MV-4-11 (cell line): ENCODE results near the gene ROR1.
"Not testable (repeated sequence)": the region's sequence is repeated elsewhere in the genome, so short reads cannot be mapped to it uniquely, and the experiment has no call there.

Experiments
- DNase-seq: peaks from one replicate; lab custom pipeline; 2025; lab: John Stamatoyannopoulos, UW

Gene ROR1

DNA sequence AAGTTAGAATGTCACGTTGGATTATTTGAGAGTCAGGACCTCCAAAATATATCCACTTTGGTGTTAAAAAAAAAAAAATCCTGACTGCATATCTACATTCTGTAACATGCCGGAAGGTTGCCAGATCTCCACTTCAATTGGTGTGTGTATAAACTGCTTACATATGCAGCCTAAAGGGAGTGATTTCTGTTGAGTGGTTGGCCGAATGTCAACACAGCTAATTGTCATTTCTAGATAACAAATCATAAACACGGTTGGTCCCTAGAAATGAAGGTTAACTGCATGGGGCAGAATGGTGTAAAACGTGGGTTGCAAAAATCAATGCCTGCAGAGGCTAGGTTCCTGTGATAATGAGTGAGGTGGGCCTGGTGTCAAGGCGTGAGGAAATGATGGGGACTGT is 15.0 kb upstream of the ROR1 start:
- DNase-seq = no peak

DNA sequence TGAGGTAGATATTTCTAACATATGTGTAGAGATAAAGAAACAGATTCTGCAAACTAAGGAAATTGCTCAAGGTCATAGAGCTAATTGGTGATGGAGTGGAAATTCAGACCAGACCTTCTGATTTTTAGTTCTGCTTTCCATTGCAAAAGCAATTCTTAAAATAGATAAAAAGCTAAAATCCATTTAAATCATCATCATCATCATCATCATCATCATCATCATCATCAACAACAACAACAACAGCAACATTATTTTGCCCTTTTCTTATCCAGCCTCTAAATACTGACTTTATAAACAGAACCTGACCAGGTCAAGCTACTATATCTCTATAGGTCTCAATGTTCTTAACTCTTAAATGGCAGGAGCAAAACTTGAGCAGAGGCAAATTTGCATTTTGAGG is 14.0 kb upstream of the ROR1 start:
- DNase-seq = no peak

DNA sequence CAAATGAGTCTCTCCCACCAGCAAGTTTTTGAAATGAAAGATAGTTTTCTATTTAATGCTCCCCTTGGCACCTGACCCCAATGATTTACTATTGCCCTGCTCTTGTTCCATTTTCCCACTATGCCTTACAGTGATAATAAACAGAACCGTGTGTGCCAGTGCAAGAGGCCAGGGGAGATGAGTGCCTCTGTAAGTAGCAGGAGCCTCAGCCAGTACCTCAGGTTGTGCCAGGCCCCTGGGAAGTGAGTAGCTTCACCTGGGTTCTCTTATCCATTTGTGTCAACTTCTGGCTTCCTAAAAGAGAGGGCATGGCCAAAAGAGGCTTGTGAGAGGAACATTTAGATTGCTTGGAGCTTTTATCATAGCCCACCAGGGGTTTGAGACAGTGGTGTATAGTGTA is 3.4 kb upstream of the ROR1 start:
- no peak for DNase-seq

DNA sequence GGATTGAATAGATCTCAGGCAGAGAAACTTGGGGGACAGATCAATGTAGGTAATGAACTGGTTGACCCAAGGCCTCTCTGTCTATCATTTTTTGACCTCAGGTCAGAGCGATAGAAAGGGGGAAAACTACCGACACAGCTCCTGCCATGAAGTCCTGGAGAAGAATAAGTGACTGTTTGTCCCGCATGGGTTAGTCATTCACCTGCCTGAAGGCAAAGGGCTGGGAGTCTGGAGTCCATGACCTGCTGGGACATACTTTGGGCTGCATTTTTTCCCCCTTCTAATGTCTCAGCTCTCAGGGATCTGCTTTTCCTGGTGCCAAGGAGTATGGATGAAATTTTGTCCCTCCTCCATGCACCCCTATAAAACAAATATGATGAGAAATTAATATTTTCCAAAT is 1.6 kb upstream of the ROR1 start:
- DNase-seq = no peak

DNA sequence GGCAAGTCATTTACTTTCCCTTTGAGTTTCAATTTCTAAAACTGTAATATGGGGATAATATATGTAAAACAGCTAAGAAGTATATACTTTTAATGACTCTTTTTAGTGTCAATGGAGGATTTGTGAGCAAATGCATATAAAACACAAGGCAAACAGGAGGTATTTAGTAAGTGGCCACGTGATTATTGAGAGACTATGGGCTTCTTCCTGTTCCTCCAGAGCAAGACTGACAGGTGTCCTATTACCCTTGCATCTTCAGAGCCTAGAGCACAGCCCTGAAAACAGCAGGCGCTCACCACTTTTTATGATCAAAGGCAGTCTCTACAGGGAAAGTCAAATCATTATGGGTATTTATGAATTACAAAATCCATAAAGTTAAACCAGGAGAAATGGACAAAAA is 941 bp upstream of the ROR1 start:
- DNase-seq = no peak

DNA sequence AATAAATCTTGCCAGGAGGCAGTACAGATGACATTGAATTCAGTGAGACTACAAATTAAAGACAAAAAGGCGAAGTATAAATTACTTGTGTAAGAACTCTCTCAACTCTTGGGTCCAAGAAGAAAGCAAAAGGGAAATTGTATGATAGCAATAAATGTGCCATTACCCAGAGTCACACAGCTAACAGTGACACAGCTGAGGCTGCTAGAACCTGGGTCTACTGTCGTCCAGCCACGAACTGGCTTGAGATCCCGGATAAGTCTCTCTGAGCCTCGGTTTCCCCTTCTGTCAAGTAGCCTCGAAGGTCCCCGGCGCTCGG is 362 bp upstream of the ROR1 start:
- DNase-seq = no peak

DNA sequence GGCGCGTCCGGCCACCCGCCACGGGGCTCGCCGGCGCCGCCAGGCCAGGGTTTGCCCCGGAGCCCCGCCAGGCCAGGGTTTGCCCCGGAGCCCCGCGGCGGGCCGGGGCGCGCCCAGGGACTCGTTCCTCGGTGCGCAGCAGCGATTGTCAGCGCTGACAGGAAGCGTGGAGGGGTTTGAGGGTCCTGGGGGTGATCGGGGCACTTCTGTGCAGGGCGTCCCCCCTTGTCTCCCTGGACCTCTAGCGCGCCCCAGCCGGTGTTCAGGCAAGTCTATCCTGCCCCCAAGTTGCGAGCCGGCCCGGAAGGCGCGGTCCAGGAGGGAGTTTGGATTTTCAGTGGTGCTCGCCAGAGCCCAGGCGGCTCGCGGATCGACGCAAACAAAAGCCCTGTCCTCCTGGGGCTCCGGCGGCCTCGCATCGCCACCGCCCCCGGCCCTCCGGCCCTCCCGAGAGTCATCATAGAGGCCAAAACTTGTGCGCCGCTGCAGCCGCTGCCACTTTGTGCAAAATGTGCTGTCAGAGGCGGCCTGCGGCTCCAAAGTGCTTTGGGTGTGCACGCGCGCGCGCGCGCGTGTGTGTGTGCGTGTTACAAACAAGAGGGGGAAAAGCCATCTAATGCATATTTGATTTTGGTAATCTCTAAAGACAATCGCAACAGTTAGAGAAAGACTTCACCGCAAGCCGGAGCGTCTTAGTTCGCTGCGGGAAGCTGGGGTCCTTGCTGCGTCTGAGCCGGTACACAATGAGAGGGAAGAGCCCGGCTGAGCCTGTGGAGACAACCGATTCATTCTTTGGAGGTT is 1.0 kb downstream of the ROR1 start:
- DNase-seq = no peak

DNA sequence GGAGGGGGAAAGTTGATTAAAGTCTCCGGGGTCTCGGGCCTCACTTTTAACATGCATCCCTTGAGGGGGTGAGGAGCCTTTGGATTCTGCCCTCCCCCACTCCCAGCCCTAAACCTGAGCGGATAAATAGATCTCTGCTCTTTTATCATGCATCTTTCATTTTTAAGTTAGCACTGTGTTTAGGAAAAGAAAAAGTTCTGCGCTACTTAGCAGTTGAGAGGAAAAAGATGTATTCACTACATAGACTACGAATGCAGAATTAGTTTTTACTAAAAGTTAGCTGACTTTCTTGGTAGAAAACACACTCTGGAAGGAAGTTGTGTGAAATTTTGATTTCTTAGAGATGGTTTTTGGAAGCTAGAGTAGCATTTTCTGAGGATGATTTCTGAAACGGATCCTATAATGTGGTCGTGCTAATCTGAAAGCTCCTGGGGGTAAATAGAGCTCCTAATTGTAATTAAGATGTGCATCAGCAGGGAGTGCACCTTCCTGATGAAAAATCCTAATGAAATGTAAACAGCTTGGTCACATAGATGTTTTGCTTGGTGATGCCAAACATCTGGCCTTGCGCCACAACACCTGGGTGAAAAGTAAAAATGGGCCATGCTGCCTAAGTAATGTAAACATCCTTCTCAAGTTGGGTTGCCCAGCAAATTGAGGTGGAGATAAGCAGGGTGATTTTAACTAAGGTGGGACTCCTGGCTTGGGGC is 1.8 kb downstream of the ROR1 start:
- no peak for DNase-seq

DNA sequence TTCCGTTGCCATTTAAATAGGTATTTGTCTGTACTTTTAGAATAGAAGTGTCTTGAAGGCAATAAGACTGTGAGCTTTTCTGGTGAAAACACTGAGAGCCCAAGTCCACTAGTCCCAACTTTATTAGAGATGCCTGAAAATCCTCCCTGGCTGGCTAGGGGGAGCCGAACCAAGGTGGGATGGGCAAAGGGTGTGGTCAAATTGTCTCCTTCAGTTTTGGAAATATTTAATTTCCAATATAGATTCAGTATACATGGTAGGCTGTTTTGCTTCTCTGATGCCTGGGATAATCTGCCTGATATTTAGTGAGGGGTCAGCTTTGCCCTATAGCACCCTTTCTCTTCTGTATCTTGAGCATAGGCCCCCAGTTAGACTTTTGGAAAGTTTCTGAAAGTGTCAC is 3.5 kb downstream of the ROR1 start:
- DNase-seq = no peak

DNA sequence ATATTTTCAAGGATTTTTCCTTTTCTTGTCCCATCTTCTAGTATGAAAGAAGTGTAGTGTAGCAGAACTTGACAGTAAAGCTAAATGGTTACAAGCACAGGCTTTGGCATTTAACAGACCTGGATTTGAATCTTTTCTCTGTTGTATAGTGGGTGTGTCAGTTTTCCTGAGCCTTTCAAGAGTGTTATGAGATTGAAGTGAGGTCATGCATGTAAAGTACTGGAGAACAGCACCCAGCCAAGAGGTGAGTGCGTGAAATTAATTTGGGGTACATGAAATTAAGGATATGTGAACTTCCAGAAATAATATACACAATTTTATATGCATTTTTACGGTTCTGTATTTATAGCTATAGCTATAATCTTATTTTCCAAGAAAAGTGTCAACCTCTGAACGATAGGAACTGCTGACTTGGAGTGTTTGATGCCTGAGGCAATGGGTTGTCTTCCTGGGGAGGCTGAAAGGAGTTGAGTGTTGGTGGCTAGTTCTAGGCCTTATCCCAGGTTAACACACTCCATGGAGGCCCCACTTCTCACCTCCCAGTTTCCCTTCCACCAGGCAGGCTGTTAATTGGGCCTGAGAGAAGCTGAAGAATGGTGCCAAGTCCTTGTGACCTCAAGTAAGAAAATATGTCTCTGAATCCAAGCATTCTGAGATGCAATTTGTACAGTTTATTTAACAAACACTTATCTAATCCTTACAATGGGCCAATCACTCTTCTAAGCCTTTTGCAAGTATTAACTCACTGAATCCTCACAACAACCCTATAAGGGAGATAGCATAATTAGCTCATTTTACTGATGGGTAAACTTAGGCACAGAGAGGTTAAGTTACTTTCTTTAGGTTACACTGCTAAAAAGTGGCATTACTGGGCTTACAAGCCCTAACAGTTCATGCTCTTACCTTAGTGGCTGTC is 4.4 kb downstream of the ROR1 start:
- no peak for DNase-seq

DNA sequence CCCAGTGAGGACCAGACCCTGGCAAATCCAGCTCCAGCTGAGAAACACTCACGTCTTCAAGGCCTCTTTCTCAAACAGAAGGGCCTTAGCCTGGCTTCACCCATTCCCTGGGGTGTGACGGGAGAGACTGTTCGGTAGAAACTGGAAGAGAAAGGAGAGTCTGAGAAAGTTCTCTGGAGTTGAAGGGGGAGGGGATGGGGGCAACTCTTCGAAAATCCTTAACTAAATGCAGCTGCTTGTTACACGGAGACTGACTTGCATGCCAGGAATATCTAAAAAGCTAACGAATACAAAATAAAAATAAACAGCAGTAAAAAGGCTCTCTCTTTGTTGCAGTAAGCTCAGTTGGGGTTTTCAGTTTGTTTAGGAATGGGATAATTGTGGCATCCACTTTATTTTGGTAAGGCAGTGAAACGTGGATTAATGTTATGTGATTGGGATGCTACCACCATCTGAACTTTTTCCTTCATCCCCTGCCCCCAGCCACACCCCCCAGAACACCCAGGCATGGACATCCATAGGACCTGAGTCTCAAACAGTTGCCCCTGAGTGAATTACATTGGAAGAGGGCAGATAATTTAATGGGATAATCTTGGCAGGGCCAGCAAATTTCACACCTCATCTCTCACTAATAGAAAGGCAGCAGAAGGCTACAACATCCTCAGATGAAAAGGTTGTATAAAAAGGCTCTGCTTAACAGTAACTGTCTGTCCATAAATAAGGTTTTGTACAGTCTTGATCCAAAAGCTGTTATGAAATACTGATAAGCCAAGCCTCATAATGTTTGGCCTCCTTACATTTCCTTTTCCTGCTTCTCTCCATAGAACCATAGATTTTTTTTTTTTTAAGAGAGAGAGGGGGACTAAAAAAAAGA is 5.8 kb downstream of the ROR1 start:
- DNase-seq = no peak

DNA sequence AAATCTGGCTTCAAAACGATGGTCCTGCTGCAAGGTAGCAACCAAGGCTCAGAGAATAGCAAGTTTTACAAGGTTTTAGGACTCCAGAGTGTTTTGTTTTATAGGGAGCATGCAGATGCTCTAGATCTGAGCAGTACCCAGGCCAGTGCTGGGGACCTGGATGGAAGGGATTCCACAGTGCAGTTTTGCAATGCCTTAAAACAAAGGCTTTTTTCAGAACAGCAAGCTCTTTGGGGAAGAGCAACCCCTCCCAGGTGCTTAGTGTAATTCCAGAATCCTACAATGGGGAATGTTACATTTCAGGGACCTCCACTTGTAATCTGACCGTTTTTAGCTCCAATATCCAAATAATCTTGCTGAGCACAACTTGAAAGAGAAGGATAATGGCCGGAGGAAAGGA is 6.7 kb downstream of the ROR1 start:
- DNase-seq = no peak

DNA sequence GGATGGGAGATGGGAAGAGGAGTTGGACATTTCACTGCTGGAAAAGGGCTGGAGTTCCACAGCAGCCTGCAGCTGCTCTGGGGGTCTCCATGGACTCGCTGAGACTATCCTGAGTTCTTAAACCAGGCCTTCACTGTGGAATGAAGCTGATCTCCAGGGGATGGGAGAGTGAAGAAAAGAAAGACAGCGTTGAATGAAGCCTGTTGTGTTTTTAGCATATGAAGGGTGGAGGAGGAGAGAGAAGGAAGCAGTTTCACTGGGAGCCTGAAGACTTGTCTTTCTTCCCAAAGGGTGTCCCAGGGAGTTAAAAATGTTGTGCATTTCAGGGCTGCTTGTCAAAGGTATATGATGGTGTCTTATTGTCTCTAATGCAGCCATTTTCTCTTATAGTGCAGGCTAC is 9.2 kb downstream of the ROR1 start:
- DNase-seq = no peak

DNA sequence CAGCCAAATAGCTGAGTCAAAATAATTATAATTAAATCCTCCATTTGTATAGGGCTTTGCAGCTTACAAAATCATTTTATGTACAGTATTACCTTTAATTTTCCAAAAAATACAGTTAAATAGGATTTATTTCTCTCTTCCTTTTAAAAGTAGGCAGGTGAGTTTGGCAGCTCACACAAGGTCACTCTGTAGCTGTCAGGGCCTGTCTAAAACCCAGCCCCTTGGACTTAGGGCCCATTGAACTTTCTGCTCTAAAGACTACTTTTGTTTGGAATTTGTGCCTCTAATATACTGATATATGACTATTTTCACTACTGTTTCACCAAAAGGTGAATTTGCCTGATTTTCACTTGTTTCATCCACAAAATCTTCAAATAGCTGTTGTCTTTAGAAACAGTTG is 10.3 kb downstream of the ROR1 start:
- no peak for DNase-seq

DNA sequence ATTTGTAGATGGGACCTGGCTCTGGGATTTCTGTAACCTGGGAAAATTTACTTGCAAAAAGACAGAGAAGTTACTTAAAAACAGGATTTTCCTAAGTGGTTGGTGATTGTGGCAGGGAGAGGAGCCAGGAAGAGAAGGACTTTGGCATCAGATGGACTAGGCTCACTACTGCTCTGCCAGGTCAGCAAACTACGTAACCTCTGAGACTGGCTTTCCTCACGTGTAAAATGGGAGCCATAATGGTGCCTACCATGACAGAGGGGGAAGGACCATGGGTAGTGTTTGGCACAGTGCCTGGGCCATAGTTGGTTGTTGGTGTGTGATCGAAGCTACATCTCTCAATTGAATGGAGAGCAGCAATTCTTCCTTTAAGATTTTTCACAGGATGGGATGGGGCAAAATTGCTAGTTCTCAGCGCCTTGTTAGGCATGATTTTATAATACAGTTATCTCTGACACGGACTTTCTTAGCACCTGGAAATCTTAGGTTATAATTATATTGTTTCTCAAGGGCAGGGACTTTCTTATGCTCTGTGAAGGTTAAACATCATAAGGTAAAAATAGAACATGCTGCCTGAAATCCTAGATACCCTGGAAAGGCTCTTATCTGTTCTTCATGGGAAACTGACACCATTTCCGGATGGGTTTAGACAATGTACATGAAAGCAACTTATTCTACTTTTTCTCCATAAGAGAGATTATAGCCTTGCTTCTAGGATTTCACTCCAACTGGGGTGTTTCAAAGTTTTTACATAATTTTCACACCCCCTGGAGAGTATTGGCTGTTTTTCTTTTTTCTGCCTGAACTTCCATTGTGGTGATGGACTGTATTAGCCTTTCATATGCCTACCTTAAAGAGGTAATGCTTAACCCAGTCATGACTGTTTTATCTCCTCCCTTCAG is 10.9 kb downstream of the ROR1 start:
- DNase-seq = no peak

DNA sequence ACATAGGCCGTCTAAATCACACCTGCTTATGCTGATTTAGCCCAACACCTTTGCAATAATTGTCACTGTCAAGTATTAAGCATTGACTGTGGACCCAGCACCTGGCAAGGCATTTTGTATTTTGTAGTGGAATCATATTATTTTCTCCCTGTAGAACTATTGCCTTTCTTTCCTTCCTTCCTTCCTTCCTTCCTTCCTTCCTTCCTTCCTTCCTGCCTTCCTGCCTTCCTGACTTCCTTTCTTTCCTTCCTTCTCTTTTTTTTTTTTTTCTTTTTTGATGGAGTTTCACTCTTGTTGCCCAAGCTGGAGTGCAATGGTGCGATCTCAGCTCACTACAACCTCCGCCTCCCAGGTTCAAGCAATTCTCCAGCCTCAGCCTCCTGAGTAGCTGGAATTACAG is 13.5 kb downstream of the ROR1 start:
- DNase-seq = not testable (repeated sequence)

DNA sequence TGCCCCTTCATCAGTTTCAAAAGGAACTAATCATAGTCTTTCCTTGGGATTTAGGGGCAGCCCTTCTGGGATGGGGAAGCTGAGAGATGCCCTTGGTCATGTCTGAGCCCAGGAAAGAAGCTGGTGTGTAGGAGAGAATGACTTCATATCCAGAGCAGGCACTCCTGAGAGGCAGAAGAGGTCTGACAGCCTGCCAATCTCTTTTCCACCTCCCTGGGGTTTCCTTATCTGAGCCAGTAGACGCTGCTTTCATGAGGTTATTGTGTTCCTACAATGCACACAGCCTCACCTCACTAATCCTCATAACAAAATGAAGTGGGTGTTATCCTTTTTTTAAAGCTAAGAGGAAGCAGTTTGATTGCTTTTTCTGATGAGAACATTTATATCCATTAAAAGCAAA is 14.1 kb downstream of the ROR1 start:
- no peak for DNase-seq

DNA sequence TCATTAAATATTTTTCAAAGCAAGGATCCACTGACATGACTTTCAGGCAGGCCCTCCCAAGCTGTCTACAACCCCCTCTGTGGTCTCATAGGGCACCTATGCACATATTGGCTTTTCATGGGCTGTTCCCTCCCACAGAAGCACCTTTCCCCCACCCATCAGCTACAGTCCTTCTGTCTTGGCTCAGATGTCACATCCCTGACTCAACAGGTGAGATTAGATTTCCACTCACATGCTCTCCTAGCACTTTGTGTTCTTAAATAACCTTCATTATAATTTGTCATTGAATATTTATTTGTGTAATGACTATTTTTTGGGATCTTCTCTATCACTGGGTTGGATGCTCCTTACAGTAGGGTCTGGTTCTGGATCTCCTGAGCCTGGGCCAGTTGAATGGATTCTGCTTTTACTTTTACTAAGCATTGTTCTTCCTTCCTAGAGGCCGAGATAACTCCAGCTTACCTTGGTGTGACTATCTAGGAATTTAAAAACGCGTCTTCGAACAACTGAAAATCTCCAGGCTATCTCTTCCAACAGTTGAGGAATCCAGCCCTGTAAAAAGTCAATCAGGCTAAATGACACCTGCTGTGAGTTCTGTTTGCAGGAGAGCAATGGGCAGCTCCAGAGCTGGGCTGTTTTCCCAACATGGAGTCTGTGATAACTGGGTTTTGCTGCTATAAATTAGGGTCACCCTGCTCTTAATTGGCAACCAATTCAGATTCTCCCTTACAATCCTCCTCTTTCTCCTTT is 16.2 kb downstream of the ROR1 start:
- no peak for DNase-seq

DNA sequence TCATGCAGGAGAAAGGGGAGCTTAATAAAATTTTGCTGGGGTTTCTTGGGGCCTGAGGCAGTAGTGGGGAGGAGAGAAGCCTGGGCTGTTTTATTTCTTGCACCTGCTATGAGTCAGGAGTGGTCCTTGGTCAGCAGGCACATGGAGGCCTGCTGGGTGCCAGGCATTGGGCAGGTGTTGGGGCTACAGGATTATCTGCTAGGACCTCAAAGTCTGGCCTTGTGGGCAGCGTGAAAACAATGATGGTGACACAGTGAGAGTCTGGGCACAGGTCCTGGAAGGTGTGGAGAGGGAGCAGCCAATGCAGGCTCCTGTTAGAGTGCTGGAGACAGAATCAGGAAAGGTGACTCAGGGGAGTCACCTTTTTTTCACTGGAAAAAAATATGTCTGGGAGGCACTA is 17.2 kb downstream of the ROR1 start:
- no peak for DNase-seq

DNA sequence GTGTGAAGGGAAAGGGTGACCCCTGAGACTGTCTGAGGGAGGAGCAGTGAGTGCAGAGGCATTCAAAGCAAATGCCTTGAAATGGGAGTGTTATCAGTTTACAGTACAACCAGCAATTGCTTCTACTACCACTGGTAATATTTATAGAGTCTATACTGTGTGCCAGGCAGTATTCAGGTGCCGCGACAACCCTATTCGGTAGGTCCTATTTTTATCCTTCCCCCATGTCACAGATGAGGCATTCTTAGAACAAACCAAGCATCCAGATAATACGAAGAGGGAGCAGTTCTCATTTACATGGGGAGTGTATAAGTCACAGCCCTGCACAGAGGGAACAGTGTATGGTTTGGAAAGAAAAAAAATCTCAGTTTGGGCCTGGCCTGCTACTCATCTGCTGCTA is 18.3 kb downstream of the ROR1 start:
- no peak for DNase-seq
